ENCODE measurements around the gene KDM2A. TPM values are rescaled to one million over a fixed set of nuclear protein-coding genes. Genes with fewer than 3 reads are reported as not detected.

KDM2A gene
- total and polyA plus RNA-seq, 2 of the 13 experiments (the other 11 are each of a cell fraction or from before 2014, with no cell fraction given) = 31.3 to 31.4 TPM

DNA sequence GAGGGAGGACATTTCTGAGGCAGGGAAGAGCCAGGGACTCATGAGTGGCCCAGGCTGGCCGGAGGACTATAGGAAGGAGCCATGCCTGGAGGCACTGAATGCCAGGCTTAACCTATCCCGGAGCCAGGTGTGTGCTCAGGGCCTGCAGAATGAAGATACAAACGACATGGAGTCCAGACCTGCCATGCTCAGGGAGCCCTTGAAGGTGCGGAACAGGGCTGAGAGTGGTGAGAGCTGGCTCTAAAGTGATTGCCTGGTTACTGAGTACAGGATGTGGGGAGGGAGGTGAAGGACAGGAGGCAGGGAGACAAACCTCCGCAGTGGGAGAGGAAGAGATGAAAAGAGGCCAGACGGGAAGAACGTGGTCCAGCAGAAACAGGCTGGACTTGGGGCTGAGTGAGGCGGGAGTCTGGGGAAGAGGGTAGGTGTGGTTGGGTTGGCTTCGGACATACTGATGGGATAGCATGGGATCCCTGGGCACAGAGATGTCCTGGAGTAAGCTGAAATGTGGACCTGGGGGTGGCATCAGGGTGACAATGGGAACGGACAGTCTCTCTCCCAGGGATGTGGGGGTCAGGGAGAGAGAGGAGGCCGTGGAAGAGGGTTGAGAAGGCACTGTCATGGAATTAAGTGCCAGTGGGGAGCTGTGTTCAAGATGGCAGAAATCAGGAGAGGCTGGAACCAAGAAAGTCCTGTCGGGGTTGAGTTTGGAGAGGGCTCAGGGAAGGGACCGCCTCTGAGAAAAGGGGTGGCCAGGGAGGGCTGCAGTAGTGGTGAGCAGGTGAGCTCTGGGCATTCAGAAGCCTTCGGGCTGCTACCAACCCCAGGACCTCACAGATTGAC is 168.5 kb downstream of the KDM2A start (continued):
- no peak for TF ChIP-seq ERF (CRISPR knock-in tag; IDR thresholded peaks at IDR 0.05)
- TF ChIP-seq SP2 (CRISPR knock-in tag; IDR thresholded peaks at IDR 0.05) = 0 out of 2 replicates have a peak, but pooled peaks have one; percentile 33
- TF ChIP-seq, protein P1, sequence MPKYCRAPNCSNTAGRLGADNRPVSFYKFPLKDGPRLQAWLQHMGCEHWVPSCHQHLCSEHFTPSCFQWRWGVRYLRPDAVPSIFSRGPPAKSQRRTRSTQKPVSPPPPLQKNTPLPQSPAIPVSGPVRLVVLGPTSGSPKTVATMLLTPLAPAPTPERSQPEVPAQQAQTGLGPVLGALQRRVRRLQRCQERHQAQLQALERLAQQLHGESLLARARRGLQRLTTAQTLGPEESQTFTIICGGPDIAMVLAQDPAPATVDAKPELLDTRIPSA (CRISPR knock-in tag; IDR thresholded peaks at IDR 0.05; ENCODE audit: borderline replicate concordance) = 0 out of 2 replicates have a peak, but pooled peaks have one; percentile 44
- TF ChIP-seq ZNF773 (CRISPR knock-in tag; IDR thresholded peaks at IDR 0.05; ENCODE audit: borderline replicate concordance) = no peak
- 0 out of 2 replicates have a peak, but pooled peaks have one; percentile 50 for TF ChIP-seq ZNF451 (CRISPR knock-in tag; IDR thresholded peaks at IDR 0.05)
- no peak for TF ChIP-seq MTF2 (CRISPR knock-in tag; IDR thresholded peaks at IDR 0.05; ENCODE audit: borderline replicate concordance)
- TF ChIP-seq, protein P2, sequence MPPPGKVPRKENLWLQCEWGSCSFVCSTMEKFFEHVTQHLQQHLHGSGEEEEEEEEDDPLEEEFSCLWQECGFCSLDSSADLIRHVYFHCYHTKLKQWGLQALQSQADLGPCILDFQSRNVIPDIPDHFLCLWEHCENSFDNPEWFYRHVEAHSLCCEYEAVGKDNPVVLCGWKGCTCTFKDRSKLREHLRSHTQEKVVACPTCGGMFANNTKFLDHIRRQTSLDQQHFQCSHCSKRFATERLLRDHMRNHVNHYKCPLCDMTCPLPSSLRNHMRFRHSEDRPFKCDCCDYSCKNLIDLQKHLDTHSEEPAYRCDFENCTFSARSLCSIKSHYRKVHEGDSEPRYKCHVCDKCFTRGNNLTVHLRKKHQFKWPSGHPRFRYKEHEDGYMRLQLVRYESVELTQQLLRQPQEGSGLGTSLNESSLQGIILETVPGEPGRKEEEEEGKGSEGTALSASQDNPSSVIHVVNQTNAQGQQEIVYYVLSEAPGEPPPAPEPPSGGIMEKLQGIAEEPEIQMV (CRISPR knock-in tag; IDR thresholded peaks at IDR 0.05; ENCODE audit: low read depth) = no peak
- TF ChIP-seq, protein P3, sequence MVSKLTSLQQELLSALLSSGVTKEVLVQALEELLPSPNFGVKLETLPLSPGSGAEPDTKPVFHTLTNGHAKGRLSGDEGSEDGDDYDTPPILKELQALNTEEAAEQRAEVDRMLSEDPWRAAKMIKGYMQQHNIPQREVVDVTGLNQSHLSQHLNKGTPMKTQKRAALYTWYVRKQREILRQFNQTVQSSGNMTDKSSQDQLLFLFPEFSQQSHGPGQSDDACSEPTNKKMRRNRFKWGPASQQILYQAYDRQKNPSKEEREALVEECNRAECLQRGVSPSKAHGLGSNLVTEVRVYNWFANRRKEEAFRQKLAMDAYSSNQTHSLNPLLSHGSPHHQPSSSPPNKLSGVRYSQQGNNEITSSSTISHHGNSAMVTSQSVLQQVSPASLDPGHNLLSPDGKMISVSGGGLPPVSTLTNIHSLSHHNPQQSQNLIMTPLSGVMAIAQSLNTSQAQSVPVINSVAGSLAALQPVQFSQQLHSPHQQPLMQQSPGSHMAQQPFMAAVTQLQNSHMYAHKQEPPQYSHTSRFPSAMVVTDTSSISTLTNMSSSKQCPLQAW (CRISPR knock-in tag; IDR thresholded peaks at IDR 0.05) = peak; percentile 48; the same call in 1 of the 2 replicates
- TF ChIP-seq KLF6 (CRISPR knock-in tag; IDR thresholded peaks at IDR 0.05) = no peak
- no peak; the same call in 1 of the 2 replicates for TF ChIP-seq ZNF564 (CRISPR knock-in tag; IDR thresholded peaks at IDR 0.05)
- TF ChIP-seq PAF1 (CRISPR knock-in tag; IDR thresholded peaks at IDR 0.05) = no peak
- TF ChIP-seq JUND (CRISPR knock-in tag; IDR thresholded peaks at IDR 0.05) = no peak
- no peak for TF ChIP-seq ZNF737 (CRISPR knock-in tag; IDR thresholded peaks at IDR 0.05; ENCODE audit: borderline replicate concordance)
- no peak for TF ChIP-seq ZNF747 (CRISPR knock-in tag; IDR thresholded peaks at IDR 0.05; ENCODE audit: borderline replicate concordance)
- 0 out of 2 replicates have a peak, but pooled peaks have one; percentile 25 for TF ChIP-seq MED13 (CRISPR knock-in tag; IDR thresholded peaks at IDR 0.05)
- TF ChIP-seq MAZ (IDR thresholded peaks at IDR 0.05; ENCODE audit: borderline replicate concordance, low read depth, low read length) = no peak
- TF ChIP-seq MAZ (CRISPR knock-in tag; IDR thresholded peaks at IDR 0.05; ENCODE audit: low read depth) = no peak
- TF ChIP-seq TBX2 (CRISPR knock-in tag; IDR thresholded peaks at IDR 0.05; ENCODE audit: borderline replicate concordance) = no peak
- no peak for TF ChIP-seq ZNF143 (CRISPR knock-in tag; IDR thresholded peaks at IDR 0.05)
- TF ChIP-seq, protein P4, sequence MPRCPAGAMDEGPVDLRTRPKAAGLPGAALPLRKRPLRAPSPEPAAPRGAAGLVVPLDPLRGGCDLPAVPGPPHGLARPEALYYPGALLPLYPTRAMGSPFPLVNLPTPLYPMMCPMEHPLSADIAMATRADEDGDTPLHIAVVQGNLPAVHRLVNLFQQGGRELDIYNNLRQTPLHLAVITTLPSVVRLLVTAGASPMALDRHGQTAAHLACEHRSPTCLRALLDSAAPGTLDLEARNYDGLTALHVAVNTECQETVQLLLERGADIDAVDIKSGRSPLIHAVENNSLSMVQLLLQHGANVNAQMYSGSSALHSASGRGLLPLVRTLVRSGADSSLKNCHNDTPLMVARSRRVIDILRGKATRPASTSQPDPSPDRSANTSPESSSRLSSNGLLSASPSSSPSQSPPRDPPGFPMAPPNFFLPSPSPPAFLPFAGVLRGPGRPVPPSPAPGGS (CRISPR knock-in tag; IDR thresholded peaks at IDR 0.05) = peak; percentile 3; the same call in 1 of the 2 replicates
- no peak; the same call in 1 of the 2 replicates for TF ChIP-seq PRMT3 (CRISPR knock-in tag; IDR thresholded peaks at IDR 0.05; ENCODE audit: borderline replicate concordance, low read depth)
